Stomach (tissue), 9 donors: Measurements from ENCODE around the gene GLG1. TPM values are rescaled to one million over a fixed set of nuclear protein-coding genes. Genes with fewer than 3 reads are reported as not detected.
"Not testable (repeated sequence)": the region's sequence is repeated elsewhere in the genome, so short reads cannot be mapped to it uniquely, and the experiment has no call there.

Source experiments
- DNase-seq, 2 donors: peaks; one replicate each; pipeline versions ENCODE4 v3.0.0 to v3.0.0-alpha.2; 2013 to 2019
- H3K27ac ChIP-seq, 5 donors: fragments of 200-600 bp in 4 of 5; sonication (generic) in 4 of 5; one replicate each; pipeline ENCODE4 v1.5.1; 2013 to 2019; ENCODE audit warnings: mild to moderate bottlenecking in 1 of 5, moderate library complexity in 1 of 5
- H3K27me3 ChIP-seq, 3 donors: fragments of 200-600 bp; sonication (generic); one replicate each; pipeline ENCODE4 v1.5.1; 2017 to 2019; ENCODE audit warnings: mixed run types in 1 of 3
- H3K36me3 ChIP-seq, 4 donors: fragments of 200-600 bp; sonication (generic); 1 replicate in 3 of 4; 2 replicates in 1 of 4; pipeline ENCODE4 v1.5.1; 2016 to 2019
- H3K4me1 ChIP-seq, 4 donors: fragments of 200-600 bp; sonication (generic); one replicate each; pipeline ENCODE4 v1.5.1; 2016 to 2019
- H3K4me3 ChIP-seq, 4 donors: fragments of 200-600 bp; sonication (generic) in 3 of 4; one replicate each; pipeline ENCODE4 v1.5.1; 2016 to 2019; ENCODE audit warnings: mild to moderate bottlenecking in 1 of 4
- H3K9me3 ChIP-seq, 4 donors: fragments of 200-600 bp; sonication (generic); one replicate each; pipeline ENCODE4 v1.5.1; 2016 to 2019
- WGBS, 5 donors: extraction: QIAGEN DNeasy Blood & Tissue Kit in 3 of 5; methylation state at CpG; one replicate each; pipeline versions ENCODE4 v1.1.5 to v1.1.7; 2013 to 2018; 5-methylcytosine and 5-hydroxymethylcytosine counted together
- intact Hi-C: fragments of 100-400 bp; cut with DNase I; formaldehyde crosslinking; loops from one replicate; pipeline ENCODE4 v1.15.1; 2023; ENCODE audit warnings: low total_unique reads
- polyA plus RNA-seq, 3 donors: library from polyadenylated mRNA; stranded (reverse); fragments of 200-250 nt; gene quantifications; one replicate each; pipeline ENCODE4 v1.2.3, GENCODE V29; 2013
- total RNA-seq, 5 donors: library from RNA; depleted of rRNA; stranded (reverse); fragments of >200 nt; gene quantifications; one replicate each; pipeline versions ENCODE4 v1.1.0 to v1.2.3, GENCODE V29; 2014 to 2016
- donor health status: healthy with polysubstance abuse.
- donor health status: Bipolar disorder and iron deficiency.
- donor health status: healthy.

GLG1 gene
- total and polyA plus RNA-seq, 8 donors: 7.6 to 151 (median 46.3) TPM

- DNase-seq, H3K9me3 ChIP-seq, H3K27me3 ChIP-seq, intact Hi-C loops, H3K27ac ChIP-seq, H3K4me1 ChIP-seq, H3K36me3 ChIP-seq, H3K4me3 ChIP-seq: not testable (repeated sequence)
- WGBS, 5 donors: 52 to 68% (median 57%) methylated on average over 7 to 10 of the region's 14 CpGs
Measured at GRCh38 chr16:74419811-74420210, 187.1 kb downstream of the GLG1 start.

GRCh38 chr16:74417897-74418296 lies 189.0 kb downstream of the GLG1 start:
- H3K4me3 ChIP-seq, H3K27me3 ChIP-seq, H3K9me3 ChIP-seq, H3K27ac ChIP-seq, DNase-seq, H3K4me1 ChIP-seq, H3K36me3 ChIP-seq, intact Hi-C loops: not testable (repeated sequence)
- WGBS, 5 donors: 72 to 97% (median 92%) methylated on average over 1 to 11 of the region's 15 CpGs

- H3K36me3 ChIP-seq, H3K4me1 ChIP-seq, DNase-seq, intact Hi-C loops, H3K9me3 ChIP-seq, H3K4me3 ChIP-seq, H3K27me3 ChIP-seq, H3K27ac ChIP-seq: not testable (repeated sequence)
- WGBS, 5 donors: 82 to 87% (median 85%) methylated on average over 7 of the region's 7 CpGs
Measured at GRCh38 chr16:74413920-74414319, 193.0 kb downstream of the GLG1 start.

- H3K27ac ChIP-seq, H3K27me3 ChIP-seq, H3K4me1 ChIP-seq, H3K4me3 ChIP-seq, H3K9me3 ChIP-seq, H3K36me3 ChIP-seq, intact Hi-C loops, DNase-seq: not testable (repeated sequence)
- 79 to 93% (median 85%) methylated on average over 7 to 9 of the region's 9 CpGs for WGBS, 5 donors
Measured at GRCh38 chr16:74413485-74413884, 193.4 kb downstream of the GLG1 start.

- 78 to 89% (median 82%) methylated on average over 6 to 7 of the region's 10 CpGs for WGBS, 5 donors
- DNase-seq, H3K36me3 ChIP-seq, H3K27ac ChIP-seq, H3K27me3 ChIP-seq, intact Hi-C loops, H3K4me3 ChIP-seq, H3K4me1 ChIP-seq, H3K9me3 ChIP-seq: not testable (repeated sequence)
Measured at GRCh38 chr16:74412775-74413390, 194.0 kb downstream of the GLG1 start.

GRCh38 chr16:74412138-74412774 lies 194.7 kb downstream of the GLG1 start:
- 63 to 80% (median 75%) methylated on average over 4 to 5 of the region's 13 CpGs for WGBS, 5 donors
- H3K4me1 ChIP-seq, H3K9me3 ChIP-seq, DNase-seq, H3K36me3 ChIP-seq, H3K4me3 ChIP-seq, intact Hi-C loops, H3K27me3 ChIP-seq, H3K27ac ChIP-seq: not testable (repeated sequence)

- H3K4me3 ChIP-seq, intact Hi-C loops, H3K4me1 ChIP-seq, H3K27ac ChIP-seq, H3K36me3 ChIP-seq, DNase-seq, H3K27me3 ChIP-seq, H3K9me3 ChIP-seq: not testable (repeated sequence)
- WGBS, 5 donors: 87 to 96% (median 93%) methylated on average over 3 to 9 of the region's 9 CpGs
Measured at GRCh38 chr16:74410981-74411380, 195.9 kb downstream of the GLG1 start.

- H3K4me1 ChIP-seq, H3K27me3 ChIP-seq, DNase-seq, H3K4me3 ChIP-seq, H3K27ac ChIP-seq, H3K9me3 ChIP-seq, H3K36me3 ChIP-seq, intact Hi-C loops: not testable (repeated sequence)
- 83 to 87% (median 83%) methylated on average over 8 to 9 of the region's 18 CpGs for WGBS, 5 donors
Measured at GRCh38 chr16:74410057-74410957, 196.6 kb downstream of the GLG1 start.

- H3K27me3 ChIP-seq, DNase-seq, H3K36me3 ChIP-seq, intact Hi-C loops, H3K9me3 ChIP-seq, H3K4me3 ChIP-seq, H3K27ac ChIP-seq, H3K4me1 ChIP-seq: not testable (repeated sequence)
- 81 to 100% (median 91%) methylated on average over 3 to 11 of the region's 15 CpGs for WGBS, 5 donors
Measured at GRCh38 chr16:74409185-74409981, 197.5 kb downstream of the GLG1 start.

- intact Hi-C loops: not testable (repeated sequence)
- WGBS, 5 donors: 8 to 26% (median 18%) methylated on average over 11 to 17 of the region's 23 CpGs
Measured at GRCh38 chr16:74407362-74407705, 199.6 kb downstream of the GLG1 start.

GRCh38 chr16:74406600-74407361 lies 200.1 kb downstream of the GLG1 start:
- H3K9me3 ChIP-seq, intact Hi-C loops, H3K36me3 ChIP-seq, DNase-seq, H3K4me1 ChIP-seq, H3K27me3 ChIP-seq: not testable (repeated sequence)
- WGBS, 5 donors: 3% methylated on average over 8 to 14 of the region's 71 CpGs; no CpG with 5 or more reads in 2 of the 5 donors
- Histone ChIP-seq H3K27ac (peak overlapping the region in 4 of 5 donors; percentile 69 to 81 (median 72)), H3K4me3 (peak overlapping the region; percentile 34 to 48 (median 42))

More at GRCh38 chr16:74407362-74407705, 199.6 kb downstream of the GLG1 start:
- H3K36me3 ChIP-seq, H3K27me3 ChIP-seq, H3K9me3 ChIP-seq, H3K4me1 ChIP-seq: not testable (repeated sequence)
- peak overlapping the region; percentile 34 to 48 (median 42) for H3K4me3 ChIP-seq
- peak overlapping the region; percentile 22 to 81 (median 71) for H3K27ac ChIP-seq
- peak in 1 of 2 donors; percentile 51 for DNase-seq
